K562 (cell line): Measurements from ENCODE around the gene LIMD2. TPM values are rescaled to one million over a fixed set of nuclear protein-coding genes. Genes with fewer than 3 reads are reported as not detected.

Experiments
- ATAC-seq: fragments of 200-7000 bp; cut with Tn5 transposase; 3 replicates; pipeline ENCODE4 v1.9.1; 2020; ENCODE audit warnings: moderate library complexity
- BruUV-seq: library from RNA; stranded (reverse); fragments of 400-500 nt; replicated peaks from 2 replicates; lab custom pipeline; 2021; lab: Mats Ljungman, UMichigan
- CTCF ChIA-PET: fragments of 300-600 bp; formaldehyde crosslinking; extraction: SDS; loops from one replicate; lab custom pipeline; 2021; ENCODE audit warnings: low intra/inter-chr PET ratio; lab: Yijun Ruan, JAX
- POLR2A ChIA-PET: fragments of 300-600, 350-650 bp; sonication (Branson Sonifier 250); formaldehyde crosslinking; extraction: SDS; loops from one replicate; lab custom pipeline; 2021; ENCODE audit warnings: antibody characterized with exemption, inconsistent platforms; lab: Yijun Ruan, JAX
- DNase-seq, 4 experiments: peaks; one replicate each; pipeline versions ENCODE4 v3.0.0 to v3.0.0-alpha.2; 2011 to 2018; ENCODE audit warnings: low spot score in 3 of 4, mixed read lengths in 3 of 4; ENCODE audit errors: extremely low read depth in 1 of 4
- FAIRE-seq: peaks from 2 replicates; lab custom pipeline; 2011; peaks lifted over from hg19 to GRCh38; lab: Jason Lieb, UNC
- H2AFZ ChIP-seq: 2 replicates; pipeline ENCODE4 v1.6.0; 2011; ENCODE audit warnings: low read depth, low read length, control low read depth, inconsistent platforms
- H3K27ac ChIP-seq: fragments of 200-600 bp; 3 replicates; pipeline ENCODE4 v1.8.0; 2011; ENCODE audit warnings: low read depth, mild to moderate bottlenecking, control low read depth, inconsistent platforms, low read length, moderate library complexity, mixed read lengths; ENCODE audit errors: extremely low read depth
- H3K27me3 ChIP-seq, 2 experiments: fragments of 300-600 bp in 1 of 2; 2 replicates in 1 of 2; 3 replicates in 1 of 2; pipeline versions ENCODE4 v1.6.0 to v1.8.0; 2011; ENCODE audit warnings: inconsistent platforms in 2 of 2, low read length in 2 of 2, mild to moderate bottlenecking in 1 of 2, mixed read lengths in 1 of 2, moderate library complexity in 1 of 2; ENCODE audit not compliant: control insufficient read depth in 2 of 2, insufficient read depth in 2 of 2
- H3K36me3 ChIP-seq: fragments of 300-600 bp; 3 replicates; pipeline ENCODE4 v1.8.0; 2011; ENCODE audit warnings: mild to moderate bottlenecking, low read length, inconsistent platforms; ENCODE audit not compliant: control insufficient read depth, insufficient read depth
- H3K4me1 ChIP-seq, 2 experiments: fragments of 200-600 bp in 1 of 2; replicated peaks in 1 of 2; 2 replicates in 1 of 2; 3 replicates in 1 of 2; pipeline versions ENCODE4 v1.5.1 to v1.8.0; 2011; ENCODE audit warnings: inconsistent platforms in 2 of 2, low read length in 2 of 2, mild to moderate bottlenecking in 1 of 2, mixed read lengths in 1 of 2, moderate library complexity in 1 of 2; ENCODE audit not compliant: control insufficient read depth in 2 of 2, insufficient read depth in 2 of 2
- H3K4me2 ChIP-seq: 2 replicates; pipeline ENCODE4 v1.6.1; 2011; ENCODE audit warnings: low read length, control low read depth, inconsistent platforms, mixed read lengths; ENCODE audit not compliant: insufficient read depth
- H3K4me3 ChIP-seq: fragments of 200-600 bp; sonication (generic), shearing (Covaris generic); 2 replicates; pipeline ENCODE4 v1.5.1; 2016; ENCODE audit warnings: control low read depth, inconsistent platforms
- H3K79me2 ChIP-seq: fragments of 200-600 bp; 3 replicates; pipeline ENCODE4 v1.8.0; 2011; ENCODE audit warnings: low read length, inconsistent platforms; ENCODE audit not compliant: control insufficient read depth, insufficient read depth
- H3K9ac ChIP-seq, 2 experiments: 2 replicates each; pipeline versions ENCODE4 v1.6.0 to v1.6.1; 2011; ENCODE audit warnings: low read depth in 2 of 2, low read length in 2 of 2, control low read depth in 1 of 2, inconsistent platforms in 1 of 2, mild to moderate bottlenecking in 1 of 2, mixed read lengths in 1 of 2; ENCODE audit not compliant: insufficient read depth in 1 of 2
- H3K9me1 ChIP-seq: one replicate; pipeline ENCODE4 v1.6.0; 2011; ENCODE audit warnings: inconsistent platforms, mild to moderate bottlenecking, low read length, moderate library complexity; ENCODE audit not compliant: control insufficient read depth, insufficient read depth
- H3K9me3 ChIP-seq: replicated peaks from 2 replicates; pipeline ENCODE4 v1.5.1; 2011; ENCODE audit warnings: low read depth, low read length, inconsistent platforms; ENCODE audit not compliant: control insufficient read depth, insufficient read depth
- H4K20me1 ChIP-seq: replicated peaks from 2 replicates; pipeline ENCODE4 v1.6.1; 2011; ENCODE audit warnings: low read length, inconsistent platforms, mixed read lengths; ENCODE audit not compliant: control insufficient read depth, insufficient read depth
- E2F5 ChIP-seq: sonication (generic); formaldehyde crosslinking; IDR thresholded peaks from 2 replicates; pipeline ENCODE4 v1.8.0; 2022; ENCODE audit warnings: mild to moderate bottlenecking, missing genetic modification reagents
- MTA1 ChIP-seq: fragments of 450-650 bp; IDR thresholded peaks from 2 replicates; pipeline ENCODE4 v1.6.1; 2017; ENCODE audit warnings: borderline replicate concordance
- PCBP1 ChIP-seq: fragments of 200-400 bp; formaldehyde crosslinking; IDR thresholded peaks from 2 replicates; pipeline ENCODE4 v1.6.1; 2018; ENCODE audit warnings: mild to moderate bottlenecking, low read depth, low read length; ENCODE audit not compliant: poor library complexity, severe bottlenecking
- WGBS: fragments of 100-300 bp; shearing (Covaris generic); methylation state at CpG from one replicate; pipeline ENCODE4 v1.1.6; 2016; ENCODE audit warnings: low coverage, mixed read lengths; ENCODE audit not compliant: insufficient coverage; ENCODE audit errors: missing lambda C conversion rate; 5-methylcytosine and 5-hydroxymethylcytosine counted together
- in situ Hi-C: fragments of 300-500 bp; cut with MboI; formaldehyde crosslinking; loops from 4 replicates; pipeline ENCODE4 v1.15.0; 2018; ENCODE audit warnings: inconsistent platforms, mixed read lengths
- intact Hi-C: fragments of 100-400 bp; cut with micrococcal nuclease; formaldehyde crosslinking; loops from 2 replicates; pipeline ENCODE4 v1.14.2; 2022
- polyA plus RNA-seq, 8 experiments: library from polyadenylated mRNA; depleted of rRNA in 4 of 8; stranded (reverse) in 5 of 8; unstranded in 3 of 8; fragments of >200 nt; fragmentation: Nextera tagmentation in 2 of 8; fragmentation: Illumina TruSeq in 1 of 8; extraction: Ambion mirVana in 2 of 8; extraction: Trizol in 1 of 8; gene quantifications; 2 replicates each; pipeline versions ENCODE4 v1.2.1 to v1.2.3, GENCODE V29; 2011 to 2014; ENCODE audit warnings: inconsistent platforms in 1 of 8, missing spikeins in 1 of 8
- total RNA-seq, 7 experiments: library from RNA; depleted of rRNA in 6 of 7; stranded (reverse); fragments of >200 nt in 6 of 7; fragmentation: Illumina TruSeq in 2 of 7; extraction: Trizol in 2 of 7; gene quantifications; 2 replicates each; pipeline versions ENCODE4 v1.2.1 to v1.2.3, GENCODE V29; 2011 to 2021; ENCODE audit warnings: low replicate concordance in 1 of 7

The LIMD2 gene
- total and polyA plus RNA-seq, 9 of the 15 experiments (the other 6 are each of a cell fraction or from before 2014, with no cell fraction given), result 0.07 to 11.2 (median 2.8) TPM

GRCh38 chr17:63703556-63704258 lies 3.8 kb upstream of the LIMD2 start (continued):
- no peak for TF ChIP-seq E2F5 (CRISPR knock-in tag)

- Histone ChIP-seq H3K27me3 (no peaks in the 10 kb centered on the region), H3K79me2 (no peaks in the 10 kb centered on the region), H3K9me1 (no peaks in the 10 kb centered on the region), H4K20me1 (no peaks in the 10 kb centered on the region), H3K27ac (no peak overlapping the region), H3K36me3 (peaks cover 8% of the 10 kb centered on the region; the same call in 1 of the 3 replicates), H2AFZ (no peak overlapping the region), H3K4me3 (no peak overlapping the region), H3K9me3 (no peaks in the 10 kb centered on the region), H3K4me1 (peaks cover 0 to 35% of the 10 kb centered on the region in 2 experiments; a peak in 2 of 5 replicates), H3K4me2 (no peak overlapping the region), H3K9ac (no peak overlapping the region)
- in situ Hi-C loops, result no loop called here
- WGBS, result 74% methylated on average over 5 of the region's 5 CpGs
- POLR2A ChIA-PET, result interaction anchor here (0.6 kb wide), 1 partner anchor 27 kb away, joined by 3 read pairs; no protein-coding TSS in a partner anchor
- intact Hi-C loops, result no loop called here
- BruUV-seq, result TSS peak; percentile 52
- FAIRE-seq (no peak), DNase-seq (no peak), ATAC-seq (no peak)
- CTCF ChIA-PET, result no interaction called here
- TF ChIP-seq MTA1 (no peak), PCBP1 (no peak)
Observed at GRCh38 chr17:63703029-63703428, 3.1 kb upstream of the LIMD2 start.
